Activated CD4-positive, alpha-beta T cell treated with anti-CD3 and anti-CD28 coated beads for 36 hours (primary cell): ENCODE measurements around the gene PRKAG2. TPM values are rescaled to one million over a fixed set of nuclear protein-coding genes. Genes with fewer than 3 reads are reported as not detected.

Experiments used
- ATAC-seq: fragments of 200-7000 bp; cut with Tn5 transposase; one replicate; pipeline ENCODE4 v1.10.0; 2021; ENCODE audit warnings: mild to moderate bottlenecking, moderate library complexity
- CTCF ChIA-PET: fragments of 350-600 bp; sonication (Branson Sonifier 250); formaldehyde crosslinking; loops from one replicate; lab custom pipeline; 2021; ENCODE audit warnings: antibody characterized with exemption; lab: Charles Lee
- POLR2A ChIA-PET: fragments of 350-600 bp; sonication (Branson Sonifier 250); formaldehyde crosslinking; loops from one replicate; lab custom pipeline; 2021; ENCODE audit warnings: antibody characterized with exemption, inconsistent platforms; lab: Charles Lee
- DNase-seq: peaks from one replicate; pipeline ENCODE4 v3.0.0-alpha.2; 2020
- H3K27ac Mint-ChIP-seq: one replicate; pipeline ENCODE4 v1.8.0; 2021; ENCODE audit warnings: mixed read lengths
- H3K27me3 Mint-ChIP-seq: one replicate; pipeline ENCODE4 v1.8.0; 2021; ENCODE audit warnings: mixed read lengths
- H3K36me3 Mint-ChIP-seq: one replicate; pipeline ENCODE4 v1.8.0; 2021; ENCODE audit warnings: low read depth, mixed read lengths
- H3K4me1 Mint-ChIP-seq: one replicate; pipeline ENCODE4 v1.8.0; 2021; ENCODE audit warnings: mixed read lengths
- H3K4me3 Mint-ChIP-seq: one replicate; pipeline ENCODE4 v1.8.0; 2021; ENCODE audit warnings: mild to moderate bottlenecking, moderate library complexity, mixed read lengths
- H3K9me3 Mint-ChIP-seq: one replicate; pipeline ENCODE4 v1.8.0; 2021; ENCODE audit warnings: low read depth, mixed read lengths
- intact Hi-C, 2 experiments: fragments of 100-400 bp; cut with DNase I in 1 of 2; cut with micrococcal nuclease in 1 of 2; formaldehyde crosslinking; loops; one replicate each; pipeline versions ENCODE4 v1.14.2 to v1.15.1; 2022 to 2024; cut with DNase I, micrococcal nuclease
- total RNA-seq, 2 experiments: library from RNA; stranded (reverse); gene quantifications; one replicate each; pipeline ENCODE4 v1.2.3, GENCODE V29; 2021

PRKAG2 gene
- total RNA-seq, 2 experiments from 2014 or later: 19.6 to 21.5 TPM

GRCh38 chr7:151722533-151722932 is 154.4 kb downstream of the PRKAG2 start:
- ATAC-seq: no peak
- H3K4me1 Mint-ChIP-seq: peaks cover 8% of the 10 kb centered on the region
- no peaks in the 10 kb centered on the region for H3K36me3 Mint-ChIP-seq
- no peaks in the 10 kb centered on the region for H3K27me3 Mint-ChIP-seq
- H3K27ac Mint-ChIP-seq: no peak overlapping the region
- no peaks in the 10 kb centered on the region for H3K9me3 Mint-ChIP-seq
- intact Hi-C loops: no loop called here
- CTCF ChIA-PET: interaction anchor here (0.8 kb wide), 2 partner anchors 9 to 122 kb away, joined by 3 to 5 read pairs; no protein-coding TSS in a partner anchor
- H3K4me3 Mint-ChIP-seq: no peak overlapping the region
- DNase-seq: no peak
- POLR2A ChIA-PET: no interaction called here

DNA sequence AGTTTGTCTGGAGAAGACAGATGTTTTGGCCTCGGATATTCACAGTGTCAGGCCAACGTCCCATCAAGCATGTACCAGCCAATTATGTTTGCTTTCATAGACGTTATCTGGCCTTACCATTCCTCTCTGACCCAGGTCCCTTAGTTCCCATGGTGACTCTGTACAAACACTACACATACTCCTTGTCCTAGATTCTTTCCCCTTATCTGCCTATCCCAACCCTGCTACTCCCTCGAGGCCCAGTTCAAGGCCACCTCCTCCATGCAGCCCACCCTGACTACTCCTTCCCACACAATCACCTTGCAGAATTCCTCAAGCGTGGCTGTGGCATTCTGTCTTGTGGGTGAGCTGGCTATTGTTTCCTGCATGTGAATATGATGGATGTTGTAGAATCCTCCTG is 155.2 kb downstream of the PRKAG2 start:
- ATAC-seq: no peak
- CTCF ChIA-PET: interaction anchor here (0.8 kb wide), 2 partner anchors 10 to 121 kb away, joined by 3 to 5 read pairs; no protein-coding TSS in a partner anchor
- no peaks in the 10 kb centered on the region for H3K9me3 Mint-ChIP-seq

DNA sequence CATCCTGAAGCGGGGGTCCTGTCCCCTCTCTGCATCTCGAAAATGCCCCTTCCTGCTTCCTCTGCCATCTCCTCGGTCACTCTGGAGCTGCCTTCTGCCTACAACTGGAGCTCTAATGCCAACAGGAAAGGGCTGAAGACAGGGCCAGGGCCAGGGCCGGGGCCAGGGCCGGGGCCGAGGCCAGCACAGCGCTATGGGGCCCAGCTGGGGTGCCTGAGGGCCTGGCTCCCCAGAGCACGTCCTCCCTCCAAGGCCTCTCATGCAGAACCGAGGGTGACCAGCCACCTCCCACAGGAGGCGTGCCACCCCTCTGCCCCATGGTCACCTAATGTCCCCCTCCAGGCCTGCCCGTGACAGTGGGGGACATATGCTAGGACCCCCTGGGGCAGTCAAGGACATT is 155.7 kb downstream of the PRKAG2 start:
- ATAC-seq (no peak), DNase-seq (no peak)
- CTCF ChIA-PET: no interaction called here
- POLR2A ChIA-PET: no interaction called here
- Mint-ChIP-seq H3K36me3 (no peaks in the 10 kb centered on the region), H3K4me3 (no peak overlapping the region), H3K9me3 (no peaks in the 10 kb centered on the region), H3K27ac (no peak overlapping the region), H3K4me1 (no peaks in the 10 kb centered on the region), H3K27me3 (no peaks in the 10 kb centered on the region)
- intact Hi-C loops: no loop called here

More for the DNA sequence above, 155.2 kb downstream of the PRKAG2 start:
- intact Hi-C loops: no loop called here
- H3K27ac Mint-ChIP-seq: no peak overlapping the region
- no peak overlapping the region for H3K4me3 Mint-ChIP-seq
- no peaks in the 10 kb centered on the region for H3K36me3 Mint-ChIP-seq
- DNase-seq: no peak
- POLR2A ChIA-PET: no interaction called here
- H3K4me1 Mint-ChIP-seq: peaks cover 4% of the 10 kb centered on the region
- H3K27me3 Mint-ChIP-seq: no peaks in the 10 kb centered on the region

GRCh38 chr7:151720280-151720679 is 156.6 kb downstream of the PRKAG2 start:
- no peaks in the 10 kb centered on the region for H3K36me3 Mint-ChIP-seq
- no peak overlapping the region for H3K27ac Mint-ChIP-seq
- no peak overlapping the region for H3K4me3 Mint-ChIP-seq

DNA sequence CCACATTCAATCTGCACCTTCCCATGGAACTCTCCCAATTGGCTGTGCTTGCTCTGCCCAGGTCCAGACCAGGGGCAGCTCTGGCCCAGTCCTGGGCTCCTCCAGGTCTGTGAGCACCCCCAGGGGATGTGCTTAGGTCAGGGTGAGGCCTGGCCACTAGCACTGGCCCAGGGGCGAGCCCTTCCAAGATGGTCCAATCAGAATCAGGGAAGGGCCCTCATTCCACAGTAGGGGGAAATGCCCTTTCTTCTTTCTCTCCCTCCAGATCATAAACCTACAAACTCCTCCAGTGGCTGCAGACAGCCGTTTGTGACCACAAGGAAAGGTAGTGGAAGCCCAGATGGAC is 157.0 kb downstream of the PRKAG2 start:
- no peaks in the 10 kb centered on the region for H3K27me3 Mint-ChIP-seq
- DNase-seq (no peak), ATAC-seq (no peak)
- ChIA-PET POLR2A (no interaction called here), CTCF (no interaction called here)
- no peak overlapping the region for H3K27ac Mint-ChIP-seq
- intact Hi-C loops: no loop called here
- H3K9me3 Mint-ChIP-seq: no peaks in the 10 kb centered on the region
- no peaks in the 10 kb centered on the region for H3K4me1 Mint-ChIP-seq
- H3K4me3 Mint-ChIP-seq: no peak overlapping the region
- H3K36me3 Mint-ChIP-seq: no peaks in the 10 kb centered on the region

More at GRCh38 chr7:151720280-151720679, 156.6 kb downstream of the PRKAG2 start:
- Mint-ChIP-seq H3K4me1 (no peaks in the 10 kb centered on the region), H3K27me3 (no peaks in the 10 kb centered on the region), H3K9me3 (no peaks in the 10 kb centered on the region)
- no peak for DNase-seq
- ChIA-PET POLR2A (no interaction called here), CTCF (no interaction called here)
- intact Hi-C loops: no loop called here
- no peak for ATAC-seq

DNA sequence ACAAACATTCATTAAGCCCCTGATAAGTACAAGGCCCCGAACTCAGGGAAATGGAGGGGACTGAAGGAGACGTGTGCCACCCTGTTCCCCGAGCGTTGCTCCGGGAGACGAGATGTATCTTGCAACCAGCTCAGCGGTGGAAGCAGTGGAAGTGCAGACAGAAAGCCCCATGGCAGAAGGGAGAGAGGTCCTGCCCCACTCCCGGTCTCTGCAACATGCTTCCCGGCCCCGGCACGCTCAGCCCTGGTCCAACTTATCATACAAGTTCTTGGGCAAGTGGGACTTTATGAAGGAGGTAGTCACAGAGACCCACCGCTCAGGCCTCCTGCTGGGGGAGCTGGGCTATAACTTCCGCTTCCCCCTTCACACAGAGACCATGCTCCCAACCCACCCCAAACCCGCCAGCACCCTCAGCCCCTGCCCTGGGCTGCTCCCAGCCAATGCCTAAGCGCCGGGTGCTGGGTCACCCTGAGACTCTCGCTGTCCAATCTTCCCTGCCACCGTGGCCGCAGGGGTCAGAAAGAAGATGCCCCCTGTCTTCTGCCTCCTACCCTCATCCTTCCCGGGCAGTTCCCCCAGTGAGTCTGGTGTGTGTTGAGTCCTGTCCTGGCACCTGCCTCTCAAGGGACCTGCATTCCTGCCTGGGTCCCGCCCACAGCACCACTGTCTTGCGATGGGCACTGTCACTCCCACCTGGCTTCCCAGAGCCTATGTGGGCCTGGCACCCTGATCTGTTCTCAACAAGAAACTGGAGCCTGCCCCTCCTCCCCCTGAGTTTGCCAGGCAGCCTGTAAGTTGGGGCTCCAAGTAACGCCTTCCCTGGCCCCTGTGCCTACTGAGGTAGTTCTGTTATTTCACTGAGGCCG is 157.7 kb downstream of the PRKAG2 start:
- ChIA-PET CTCF (interaction anchor here (0.6 kb wide), 1 partner anchor 23 kb away, joined by 3 read pairs; no protein-coding TSS in a partner anchor), POLR2A (no interaction called here)
- Mint-ChIP-seq H3K4me3 (no peak overlapping the region), H3K27me3 (no peaks in the 10 kb centered on the region), H3K9me3 (no peaks in the 10 kb centered on the region), H3K27ac (no peak overlapping the region), H3K4me1 (no peaks in the 10 kb centered on the region), H3K36me3 (no peaks in the 10 kb centered on the region)
- intact Hi-C loops: no loop called here
- DNase-seq: no peak
- ATAC-seq: no peak

GRCh38 chr7:151717918-151718317 is 159.0 kb downstream of the PRKAG2 start:
- Mint-ChIP-seq H3K4me1 (no peaks in the 10 kb centered on the region), H3K9me3 (no peaks in the 10 kb centered on the region), H3K4me3 (no peak overlapping the region), H3K27me3 (no peaks in the 10 kb centered on the region), H3K36me3 (no peaks in the 10 kb centered on the region), H3K27ac (no peak overlapping the region)
- DNase-seq: no peak
- ChIA-PET CTCF (interaction anchor here (0.7 to 0.9 kb wide), 2 partner anchors 21 to 42 kb away, joined by 3 to 4 read pairs; no protein-coding TSS in a partner anchor), POLR2A (no interaction called here)
- ATAC-seq: no peak
- intact Hi-C loops: no loop called here

GRCh38 chr7:151717415-151717814 is 159.5 kb downstream of the PRKAG2 start:
- Mint-ChIP-seq H3K4me1 (peaks cover under 1% of the 10 kb centered on the region), H3K27ac (no peak overlapping the region), H3K9me3 (no peaks in the 10 kb centered on the region), H3K4me3 (no peak overlapping the region), H3K27me3 (no peaks in the 10 kb centered on the region), H3K36me3 (no peaks in the 10 kb centered on the region)
- ChIA-PET CTCF (no interaction called here), POLR2A (no interaction called here)
- no peak for DNase-seq
- ATAC-seq: no peak
- intact Hi-C loops: no loop called here

- DNase-seq (no peak), ATAC-seq (no peak)
- H3K4me1 Mint-ChIP-seq: peaks cover 2% of the 10 kb centered on the region
- no peaks in the 10 kb centered on the region for H3K27me3 Mint-ChIP-seq
- no peak overlapping the region for H3K27ac Mint-ChIP-seq
- no peak overlapping the region for H3K4me3 Mint-ChIP-seq
- H3K36me3 Mint-ChIP-seq: no peaks in the 10 kb centered on the region
- intact Hi-C loops: no loop called here
- ChIA-PET POLR2A (no interaction called here), CTCF (interaction anchor here (0.6 kb wide), 1 partner anchor 103 kb away, joined by 3 read pairs; no protein-coding TSS in a partner anchor)
- no peaks in the 10 kb centered on the region for H3K9me3 Mint-ChIP-seq
These were observed 160.6 kb downstream of the PRKAG2 start for GRCh38 chr7:151716323-151716722.

- ATAC-seq: no peak
- H3K27ac Mint-ChIP-seq: no peak overlapping the region
- no peaks in the 10 kb centered on the region for H3K36me3 Mint-ChIP-seq
- no peaks in the 10 kb centered on the region for H3K27me3 Mint-ChIP-seq
- ChIA-PET POLR2A (no interaction called here), CTCF (interaction anchor here (0.8 kb wide), 1 partner anchor 9 kb away, joined by 4 read pairs; no protein-coding TSS in a partner anchor)
- H3K4me1 Mint-ChIP-seq: peaks cover 2% of the 10 kb centered on the region
- no peaks in the 10 kb centered on the region for H3K9me3 Mint-ChIP-seq
- intact Hi-C loops: no loop called here
- H3K4me3 Mint-ChIP-seq: no peak overlapping the region
- no peak for DNase-seq
These were observed 161.1 kb downstream of the PRKAG2 start for GRCh38 chr7:151715666-151716315.

DNA sequence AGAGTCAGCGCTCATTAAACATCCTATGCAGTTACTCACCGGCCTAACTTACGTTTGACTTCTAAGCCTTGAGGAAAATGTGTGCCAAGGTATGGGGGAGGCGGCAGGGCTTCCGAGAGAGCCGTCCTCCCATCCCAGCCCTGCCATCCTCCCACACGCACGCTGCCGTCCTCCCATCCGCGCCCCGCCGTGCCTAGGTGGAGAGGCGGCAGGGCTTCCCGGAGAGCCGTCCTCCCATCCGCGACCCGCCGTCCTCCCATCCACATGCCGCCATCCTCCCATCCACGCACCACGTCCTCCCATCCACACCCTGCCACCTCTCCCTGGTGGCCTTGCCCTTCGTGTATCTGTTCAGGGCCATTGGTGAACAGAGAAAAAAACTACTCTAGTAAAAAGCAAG is 162.7 kb downstream of the PRKAG2 start:
- intact Hi-C loops: no loop called here
- CTCF ChIA-PET: no interaction called here
- Mint-ChIP-seq H3K36me3 (peaks cover 6% of the 10 kb centered on the region), H3K27me3 (no peaks in the 10 kb centered on the region), H3K4me3 (no peak overlapping the region), H3K9me3 (no peaks in the 10 kb centered on the region), H3K27ac (no peak overlapping the region), H3K4me1 (peaks cover 2% of the 10 kb centered on the region)
- DNase-seq (no peak), ATAC-seq (no peak)
- POLR2A ChIA-PET: interaction anchor here (0.6 kb wide), 1 partner anchor 81 kb away, joined by 3 read pairs; no protein-coding TSS in a partner anchor

- no peak for ATAC-seq
- H3K27ac Mint-ChIP-seq: no peak overlapping the region
- peaks cover 6% of the 10 kb centered on the region for H3K36me3 Mint-ChIP-seq
- H3K4me3 Mint-ChIP-seq: no peak overlapping the region
- no peaks in the 10 kb centered on the region for H3K9me3 Mint-ChIP-seq
- DNase-seq: no peak
- no peaks in the 10 kb centered on the region for H3K27me3 Mint-ChIP-seq
- ChIA-PET CTCF (no interaction called here), POLR2A (no interaction called here)
- peaks cover 2% of the 10 kb centered on the region for H3K4me1 Mint-ChIP-seq
- intact Hi-C loops: no loop called here
These were observed 164.1 kb downstream of the PRKAG2 start for GRCh38 chr7:151712810-151713125.
